Posterior vena cava (tissue), 2 donors: ENCODE results near the gene MMP1. TPM values are rescaled to one million over a fixed set of nuclear protein-coding genes. Genes with fewer than 3 reads are reported as not detected.
"Not testable (repeated sequence)": the region's sequence is repeated elsewhere in the genome, so short reads cannot be mapped to it uniquely, and the experiment has no call there.

Source experiments
- DNase-seq: peaks from one replicate; pipeline ENCODE4 v3.0.0-alpha.2; 2020; ENCODE audit warnings: low spot score
- intact Hi-C, 2 donors: fragments of 100-400 bp; cut with DNase I; formaldehyde crosslinking; loops; one replicate each; pipeline versions ENCODE4 v1.14.1 to v1.14.2; 2022 to 2023
- total RNA-seq, 2 donors: library from RNA; stranded (reverse); fragmentation: NEBNext Ultra II Directional; extraction: Animal tissue kit (Norgen Biotek cat#: 25700); gene quantifications; one replicate each; pipeline ENCODE4 v1.2.1, GENCODE V29; 2021
- donor health status: DM: yes; HTN: yes; CAD: no.
- donor health status: DM: yes; HTN: yes; CAD: no.

MMP1 gene
- total RNA-seq, 2 donors from 2014 or later, result 0.46 to 1.4 TPM

DNA sequence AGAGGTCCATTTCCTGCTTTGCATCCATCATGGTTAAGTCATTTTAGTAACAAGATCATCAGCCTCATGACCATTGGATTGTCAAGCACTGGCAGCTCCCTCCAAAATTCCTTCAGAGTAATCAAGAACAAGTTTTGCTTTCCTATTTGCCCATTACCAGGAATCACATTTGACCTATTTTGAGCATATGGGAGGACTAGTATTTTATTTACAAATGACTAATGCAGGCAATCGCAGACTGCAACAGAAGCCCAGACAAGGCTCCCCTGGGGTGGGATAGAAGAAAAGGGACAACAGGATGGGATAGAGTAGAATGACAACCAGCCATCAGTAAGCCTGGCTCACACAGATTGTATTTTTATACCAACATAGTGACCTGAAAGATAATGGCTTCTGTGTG, 26.6 kb downstream of the MMP1 start:
- intact Hi-C loops, result no loop called here
- DNase-seq, result no peak

DNA sequence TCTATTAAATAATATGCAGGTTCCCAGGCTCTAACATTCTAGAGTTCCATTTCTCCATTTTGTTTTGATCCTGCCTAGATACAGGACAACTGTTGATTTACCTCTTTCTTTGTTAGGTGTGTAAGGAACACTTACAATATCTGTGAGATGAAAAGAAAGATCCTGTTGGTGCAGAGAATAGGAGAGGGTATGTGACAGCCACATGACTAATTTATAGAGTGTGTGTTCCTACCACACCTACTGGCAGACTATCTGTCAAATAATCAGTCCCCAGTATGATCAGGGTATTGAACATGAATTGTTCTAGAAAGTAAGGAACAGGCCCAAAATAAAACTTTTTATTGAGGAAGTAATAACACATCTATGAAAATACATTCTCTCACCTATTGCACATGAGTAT, 27.8 kb downstream of the MMP1 start:
- no peak for DNase-seq
- intact Hi-C loops, result no loop called here

DNA sequence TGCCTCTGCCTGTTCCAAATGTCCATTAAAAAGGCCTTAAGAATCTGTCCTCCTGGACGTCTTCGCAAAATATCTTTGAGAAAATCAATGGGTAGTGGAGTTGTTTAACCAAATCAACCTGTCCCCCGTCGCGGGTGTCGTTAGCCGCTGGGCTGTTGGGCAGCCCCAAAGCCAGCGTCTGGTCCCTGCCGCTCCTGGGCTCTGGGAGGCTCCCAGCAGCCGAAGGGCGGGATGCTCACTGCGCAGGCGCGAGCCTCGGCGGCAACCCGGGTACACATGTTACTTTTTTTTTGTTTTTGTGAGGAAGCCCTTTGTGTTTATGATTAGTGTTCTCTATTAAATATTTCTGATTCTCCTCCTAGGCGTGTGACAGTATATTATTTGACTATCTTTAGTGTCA, 30.2 kb downstream of the MMP1 start:
- intact Hi-C loops, result no loop called here

DNA sequence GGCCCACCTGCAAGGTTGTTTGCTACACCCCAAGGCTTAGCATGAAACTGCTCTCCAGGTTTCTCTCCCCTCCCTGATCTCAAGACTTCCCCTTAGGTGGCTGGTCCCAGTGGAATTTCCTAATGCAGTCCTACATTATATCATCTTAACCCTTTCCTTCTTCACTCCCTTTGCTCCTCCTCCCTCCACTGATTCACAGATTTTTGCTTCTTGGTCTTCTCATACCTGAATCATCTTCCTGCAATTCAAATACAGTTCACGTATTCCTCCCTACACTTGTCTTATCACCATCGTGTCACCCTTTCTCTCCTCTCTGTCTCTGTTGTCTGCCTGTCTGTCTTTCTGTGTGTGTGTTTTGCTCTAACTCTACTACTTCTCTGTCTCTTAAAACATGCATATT, 34.5 kb downstream of the MMP1 start:
- DNase-seq, result no peak
- intact Hi-C loops, result no loop called here

More for the DNA sequence above, 30.2 kb downstream of the MMP1 start:
- no peak for DNase-seq

DNA sequence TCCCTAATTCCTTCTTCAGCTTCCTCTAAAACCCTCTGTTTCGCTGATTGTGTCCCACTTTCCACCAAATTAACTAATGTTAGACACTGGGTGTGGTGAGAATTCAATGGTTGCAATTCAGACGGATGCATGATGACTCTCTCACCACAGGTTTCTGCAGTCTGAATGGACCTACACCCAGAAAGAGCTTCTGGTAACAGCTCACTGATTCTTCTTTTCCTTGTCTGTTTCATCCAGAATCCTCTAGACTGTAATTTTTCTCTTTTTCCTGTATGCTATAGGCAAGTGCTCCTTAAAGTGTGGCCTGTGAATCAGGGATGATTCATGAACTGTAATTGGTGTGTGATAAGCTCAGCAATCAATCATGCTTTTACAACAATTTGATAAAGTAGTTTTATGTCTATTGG, 35.6 kb downstream of the MMP1 start:
- intact Hi-C loops, result no loop called here
- no peak for DNase-seq

DNA sequence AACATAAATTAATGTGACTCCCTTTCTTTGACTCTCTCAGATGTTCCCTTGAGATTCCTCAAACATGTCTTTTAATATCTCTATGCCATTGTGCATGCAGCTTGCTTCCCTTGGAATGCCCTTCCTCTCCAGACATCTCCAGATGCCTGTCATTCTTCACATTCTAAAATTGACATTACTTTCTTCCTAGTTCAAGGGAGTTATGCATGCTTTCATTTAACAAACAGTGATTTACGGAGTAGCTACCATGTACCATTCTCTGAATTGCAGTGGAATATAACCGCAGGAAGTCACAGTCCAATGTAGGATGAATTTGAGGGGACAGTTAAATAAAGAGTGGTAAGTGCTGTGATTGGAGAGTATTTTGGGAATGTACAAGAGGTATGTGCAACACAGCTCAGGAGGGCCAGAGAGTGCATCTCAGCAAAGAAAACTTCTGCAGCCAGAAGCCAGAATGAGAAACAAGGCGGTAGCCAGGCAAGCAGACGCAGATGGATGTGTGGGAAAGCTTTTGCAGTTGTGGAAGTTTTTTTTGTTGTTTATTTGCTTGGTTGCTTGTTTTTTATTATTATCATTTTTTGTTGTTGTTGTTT, 36.2 kb downstream of the MMP1 start:
- intact Hi-C loops, result no loop called here
- DNase-seq, result no peak

DNA sequence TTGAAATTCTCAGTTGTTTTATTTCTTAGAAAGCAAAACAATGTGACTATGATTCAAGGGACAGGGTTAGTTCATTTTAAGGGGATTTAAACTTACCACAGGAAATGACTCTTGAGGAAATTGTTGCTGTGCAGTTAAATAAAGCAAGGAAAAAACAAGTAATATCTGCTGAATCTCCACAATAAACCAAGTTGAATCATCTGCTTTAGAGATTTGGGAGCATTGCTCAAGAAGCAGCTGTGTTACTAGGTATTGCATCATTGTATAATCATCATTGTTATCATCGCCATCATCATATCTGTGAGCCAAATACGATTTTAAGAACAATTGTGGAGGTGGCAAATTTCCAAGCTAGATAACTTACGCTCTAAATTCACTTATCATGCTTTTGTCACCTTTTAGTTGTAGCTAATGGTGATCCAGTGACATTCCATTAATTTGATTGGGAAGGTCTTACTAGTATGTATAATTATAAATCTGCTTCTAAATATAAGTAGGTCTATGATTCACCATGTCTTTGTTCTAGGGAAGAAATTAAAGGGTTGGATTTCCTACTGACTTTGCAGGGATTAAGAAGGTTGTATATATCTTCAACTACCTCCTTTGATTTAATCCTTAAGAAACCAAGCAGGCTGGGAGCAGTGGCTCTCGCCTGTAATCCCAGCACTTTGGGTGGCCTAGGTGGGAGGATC, 37.5 kb downstream of the MMP1 start:
- no peak for DNase-seq
- intact Hi-C loops, result no loop called here

DNA sequence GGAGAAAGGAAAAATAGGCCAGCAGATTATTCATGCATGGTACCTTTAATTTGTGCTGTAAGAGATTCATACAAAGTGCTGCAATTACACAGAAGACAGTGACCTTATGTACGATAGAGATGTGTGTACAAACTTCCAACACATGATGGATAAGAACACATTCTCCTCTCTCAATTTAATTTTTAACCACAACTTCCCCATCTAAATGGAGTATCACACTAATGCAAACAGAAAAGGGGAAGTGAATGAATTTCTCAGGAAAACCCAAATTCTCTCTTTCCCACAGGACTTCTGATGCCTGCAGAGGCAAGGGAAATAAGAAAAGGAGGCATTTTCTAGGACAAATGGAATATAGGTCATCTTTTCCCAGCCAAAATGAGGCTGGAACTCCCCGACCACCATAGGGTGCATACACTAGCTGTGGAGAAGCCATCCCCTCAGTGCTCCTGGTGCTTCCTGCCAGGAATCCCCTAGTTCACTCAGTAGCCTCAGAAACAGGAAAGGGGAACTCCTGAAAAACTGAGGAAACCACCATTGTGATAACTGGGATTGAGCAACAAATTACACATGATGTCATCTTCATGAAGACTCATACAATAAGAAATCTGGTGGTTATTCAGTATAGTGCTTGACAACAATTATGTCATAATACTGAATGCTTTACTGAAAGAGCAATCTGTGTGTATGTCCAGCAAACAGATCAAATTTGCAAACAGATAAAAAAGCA, 40.0 kb downstream of the MMP1 start:
- DNase-seq, result no peak
- intact Hi-C loops, result no loop called here

DNA sequence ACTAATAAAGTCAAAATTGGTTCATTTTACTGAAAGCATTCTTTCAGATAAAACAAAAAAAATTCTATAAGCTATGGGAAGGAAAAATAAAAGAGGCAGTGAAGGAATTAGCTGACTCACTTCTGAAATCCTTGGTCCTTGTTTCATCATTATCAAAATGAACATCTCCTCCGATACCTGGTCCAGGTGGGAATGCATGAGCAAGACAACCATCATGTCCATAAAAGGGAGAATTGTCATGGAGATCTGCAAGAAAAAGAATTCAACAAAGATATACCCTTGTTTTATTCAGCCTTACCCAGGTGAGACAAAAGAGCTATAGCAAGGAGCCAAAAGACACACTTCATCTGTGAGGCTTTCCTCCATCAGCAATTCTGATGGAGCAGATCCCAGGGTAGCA, 44.7 kb downstream of the MMP1 start:
- intact Hi-C loops, result no loop called here
- no peak for DNase-seq

DNA sequence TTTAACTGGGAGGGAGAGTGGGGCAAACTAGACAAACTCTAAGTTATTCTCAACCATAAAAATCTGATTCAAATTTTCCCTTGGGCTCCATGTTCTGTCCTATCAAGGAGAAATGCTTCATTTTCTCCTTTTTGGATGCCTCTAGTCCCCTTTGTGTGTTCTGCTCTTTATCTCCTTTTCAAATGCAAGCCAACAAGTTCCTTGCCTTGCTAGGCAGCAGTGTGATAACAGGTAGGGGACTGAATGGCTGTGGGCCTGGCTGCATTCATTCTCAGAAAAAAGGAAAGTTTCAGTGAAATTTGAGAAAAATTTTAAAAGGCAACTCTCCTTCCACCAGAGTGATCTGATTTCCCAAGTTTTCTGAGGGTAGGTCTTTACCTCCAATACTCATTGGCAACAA, 46.3 kb downstream of the MMP1 start:
- DNase-seq, result no peak
- intact Hi-C loops, result no loop called here

DNA sequence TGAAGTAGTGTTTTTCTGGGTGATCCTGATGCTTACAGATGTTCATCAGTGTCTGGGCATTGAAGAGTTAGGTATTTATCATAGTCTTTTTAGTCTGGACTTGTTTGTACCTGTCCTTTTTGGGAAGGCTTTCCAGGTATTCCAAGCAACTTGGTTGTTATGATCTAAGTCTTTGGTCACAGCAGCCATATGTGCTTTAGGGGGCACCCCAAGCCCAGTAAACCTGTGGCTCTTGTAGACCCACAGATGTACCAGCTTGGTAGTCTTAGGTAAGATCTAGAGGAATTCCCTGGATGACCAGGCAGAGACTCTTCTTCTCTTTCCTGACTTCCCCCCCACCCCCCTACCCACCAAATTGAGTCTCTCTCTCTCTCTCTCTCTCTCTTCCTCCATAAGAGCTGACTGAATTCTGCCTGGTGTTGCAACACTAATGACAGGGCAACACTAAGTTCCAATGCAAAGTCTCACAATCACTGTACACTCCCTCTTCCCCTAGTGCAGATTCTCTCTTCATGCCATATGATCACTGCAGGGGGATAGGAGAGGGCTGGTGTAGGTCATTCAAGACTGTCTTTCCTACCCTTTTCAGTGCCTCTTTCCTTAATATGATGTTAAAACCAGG, 48.7 kb downstream of the MMP1 start:
- DNase-seq, result no peak
- intact Hi-C loops, result no loop called here

DNA sequence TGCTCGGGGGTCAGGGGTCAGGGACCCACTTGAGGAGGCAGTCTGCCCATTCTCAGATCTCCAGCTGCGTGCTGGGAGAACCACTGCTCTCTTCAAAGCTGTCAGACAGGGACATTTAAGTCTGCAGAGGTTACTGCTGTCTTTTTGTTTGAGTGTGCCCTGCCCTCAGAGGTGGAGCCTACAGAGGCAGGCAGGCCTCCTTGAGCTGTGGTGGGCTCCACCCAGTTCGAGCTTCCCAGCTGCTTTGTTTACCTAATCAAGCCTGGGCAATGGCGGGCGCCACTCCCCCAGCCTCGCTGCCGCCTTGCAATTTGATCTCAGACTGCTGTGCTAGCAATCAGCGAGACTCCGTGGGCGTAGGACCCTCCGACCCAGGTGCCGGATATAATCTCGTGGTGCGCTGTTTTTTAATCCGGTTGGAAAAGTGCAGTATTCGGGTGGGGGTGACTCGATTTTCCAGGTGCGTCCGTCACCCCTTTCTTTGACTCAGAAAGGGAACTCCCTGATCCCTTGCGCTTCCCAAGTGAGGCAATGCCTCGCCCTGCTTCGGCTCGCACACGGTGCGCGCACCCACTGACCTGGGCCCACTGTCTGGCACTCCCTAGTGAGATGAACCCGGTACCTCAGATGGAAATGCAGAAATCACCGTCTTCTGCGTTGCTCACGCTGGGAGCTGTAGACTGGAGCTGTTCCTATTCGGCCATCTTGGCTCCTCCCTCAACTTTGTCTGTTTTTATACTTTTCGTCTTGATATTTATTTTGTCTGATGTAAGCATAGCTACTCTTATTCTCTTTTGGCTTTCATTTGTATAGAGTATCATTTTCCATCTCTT, 51.0 kb downstream of the MMP1 start:
- intact Hi-C loops, result not testable (repeated sequence)

More for the DNA sequence above, 51.0 kb downstream of the MMP1 start:
- not testable (repeated sequence) for DNase-seq

Other genes starting within 250 kb of the MMP1 start
- not detected for gene MMP20, start 172.8 kb downstream of the MMP1 start, total RNA-seq
- under 1 TPM; 0.14 to 0.32 TPM for gene MMP27, start 92.4 kb downstream of the MMP1 start, total RNA-seq
- gene MMP8, start 73.2 kb downstream of the MMP1 start, total RNA-seq, result 1 to 10 TPM in 1 of 2 donors, under 1 TPM in 1; 0.67 to 1.2 TPM
- not detected for gene MMP10, start 17.5 kb downstream of the MMP1 start, total RNA-seq
- gene MMP3, start 45.4 kb upstream of the MMP1 start, total RNA-seq, result under 1 TPM; 0.14 to 0.60 TPM
- not detected for gene MMP12, start 76.8 kb upstream of the MMP1 start, total RNA-seq
- gene MMP13, start 157.6 kb upstream of the MMP1 start, total RNA-seq, result not detected